Psoas muscle (tissue), 8 donors: ENCODE results near the gene ZNRD2. TPM values are rescaled to one million over a fixed set of nuclear protein-coding genes. Genes with fewer than 3 reads are reported as not detected.

Experiments
- ATAC-seq, 4 donors: fragments of 200-7000 bp; cut with Tn5 transposase; one replicate each; pipeline ENCODE4 v1.9.1; 2020; ENCODE audit warnings: moderate library complexity in 3 of 4, mild to moderate bottlenecking in 2 of 4
- DNase-seq, 2 donors: peaks; one replicate each; pipeline ENCODE4 v3.0.0-alpha.2; 2020
- H3K27ac ChIP-seq: fragments of 200-600 bp; one replicate; pipeline ENCODE4 v1.8.0; 2022
- H3K27me3 ChIP-seq, 3 donors: fragments of 200-600 bp in 1 of 3; one replicate each; pipeline versions ENCODE4 v1.6.1 to v1.8.0; 2013 to 2022; ENCODE audit warnings: low read length in 2 of 3, mild to moderate bottlenecking in 2 of 3, moderate library complexity in 1 of 3; ENCODE audit not compliant: insufficient read depth in 3 of 3
- H3K36me3 ChIP-seq, 2 donors: fragments of 200-600 bp in 1 of 2; one replicate each; pipeline versions ENCODE4 v1.6.1 to v1.8.0; 2013 to 2022; ENCODE audit warnings: low read depth in 1 of 2, mild to moderate bottlenecking in 1 of 2, moderate library complexity in 1 of 2; ENCODE audit not compliant: insufficient read depth in 1 of 2
- H3K4me1 ChIP-seq: fragments of 200-600 bp; one replicate; pipeline ENCODE4 v1.8.0; 2022
- H3K4me3 ChIP-seq: fragments of 200-600 bp; one replicate; pipeline ENCODE4 v1.8.0; 2022; ENCODE audit warnings: mild to moderate bottlenecking
- H3K9me3 ChIP-seq: fragments of 200-600 bp; one replicate; pipeline ENCODE4 v1.8.0; 2022
- WGBS, 3 donors: extraction: QIAGEN DNeasy Blood & Tissue Kit; methylation state at CpG; one replicate each; pipeline versions ENCODE4 v1.1.6 to v1.1.7; 2013; 5-methylcytosine and 5-hydroxymethylcytosine counted together
- intact Hi-C, 2 donors: fragments of 100-400 bp; cut with DNase I; formaldehyde crosslinking; loops; one replicate each; pipeline versions ENCODE4 v1.11.0 to v1.14.2; 2022
- polyA plus RNA-seq, 3 donors: library from polyadenylated mRNA; stranded (reverse); fragments of 200-250 nt; gene quantifications; one replicate each; pipeline ENCODE4 v1.2.3, GENCODE V29; 2013
- total RNA-seq, 4 donors: library from RNA; stranded (reverse); fragmentation: NEBNext Ultra II Directional in 2 of 4; extraction: Animal tissue kit (Norgen Biotek cat#: 25700) in 2 of 4; gene quantifications; one replicate each; pipeline versions ENCODE4 v1.2.1 to v1.2.4, GENCODE V29; 2021 to 2023
- TF ChIP-seq, protein P1 (sequence below): fragments of 200-600 bp; IDR thresholded peaks from one replicate; pipeline ENCODE4 v1.8.0; 2022; ENCODE audit warnings: antibody characterized with exemption
- donor health status: healthy with polysubstance abuse.
- donor health status: DM: no; HTN: no; CAD: no; lungs with moderate emphysema.
- donor health status: Bipolar disorder and iron deficiency.
- donor health status: healthy.
- donor health status: DM: yes; HTN: yes; CAD: no.
- donor health status: DM: no; HTN: no; CAD: no.
- donor health status: DM: no; HTN: no; CAD: no.
- donor health status: DM: yes; HTN: yes; CAD: no.

The ZNRD2 gene
- total and polyA plus RNA-seq, 7 donors, result 31.6 to 118 (median 43.5) TPM

DNA sequence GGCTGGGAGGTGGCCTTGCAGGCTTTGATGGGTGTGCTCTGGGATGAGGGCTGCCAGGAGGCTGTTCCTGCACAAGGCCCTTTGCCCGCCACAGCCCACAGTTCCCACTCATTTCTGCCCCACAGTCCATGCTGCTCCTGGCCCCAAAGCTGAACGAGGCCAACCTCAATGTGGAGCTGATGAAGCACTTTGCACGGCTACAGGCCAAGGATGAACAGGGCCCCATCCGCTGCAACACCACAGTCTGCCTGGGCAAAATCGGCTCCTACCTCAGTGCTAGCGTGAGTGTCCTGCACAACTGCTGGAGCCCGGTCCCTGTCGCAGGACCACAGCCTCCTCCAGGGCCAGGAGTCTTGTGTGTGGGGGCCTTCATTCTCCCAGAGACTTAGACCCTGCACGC, 35.2 kb upstream of the ZNRD2 start:
- H3K27me3 ChIP-seq, result no peaks in the 10 kb centered on the region
- DNase-seq (no peak), ATAC-seq (no peak)
- 80 to 90% (median 82%) methylated on average over 8 to 9 of the region's 9 CpGs for WGBS, 3 donors
- no peak overlapping the region for H3K4me3 ChIP-seq
- intact Hi-C loops, result no loop called here
- no peak overlapping the region for H3K27ac ChIP-seq
- TF ChIP-seq, protein P1, sequence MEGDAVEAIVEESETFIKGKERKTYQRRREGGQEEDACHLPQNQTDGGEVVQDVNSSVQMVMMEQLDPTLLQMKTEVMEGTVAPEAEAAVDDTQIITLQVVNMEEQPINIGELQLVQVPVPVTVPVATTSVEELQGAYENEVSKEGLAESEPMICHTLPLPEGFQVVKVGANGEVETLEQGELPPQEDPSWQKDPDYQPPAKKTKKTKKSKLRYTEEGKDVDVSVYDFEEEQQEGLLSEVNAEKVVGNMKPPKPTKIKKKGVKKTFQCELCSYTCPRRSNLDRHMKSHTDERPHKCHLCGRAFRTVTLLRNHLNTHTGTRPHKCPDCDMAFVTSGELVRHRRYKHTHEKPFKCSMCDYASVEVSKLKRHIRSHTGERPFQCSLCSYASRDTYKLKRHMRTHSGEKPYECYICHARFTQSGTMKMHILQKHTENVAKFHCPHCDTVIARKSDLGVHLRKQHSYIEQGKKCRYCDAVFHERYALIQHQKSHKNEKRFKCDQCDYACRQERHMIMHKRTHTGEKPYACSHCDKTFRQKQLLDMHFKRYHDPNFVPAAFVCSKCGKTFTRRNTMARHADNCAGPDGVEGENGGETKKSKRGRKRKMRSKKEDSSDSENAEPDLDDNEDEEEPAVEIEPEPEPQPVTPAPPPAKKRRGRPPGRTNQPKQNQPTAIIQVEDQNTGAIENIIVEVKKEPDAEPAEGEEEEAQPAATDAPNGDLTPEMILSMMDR, result no peak
- peaks cover 6 to 93% of the 10 kb centered on the region in 2 donors for H3K36me3 ChIP-seq
- H3K9me3 ChIP-seq, result no peaks in the 10 kb centered on the region
- H3K4me1 ChIP-seq, result peaks cover 2% of the 10 kb centered on the region

DNA sequence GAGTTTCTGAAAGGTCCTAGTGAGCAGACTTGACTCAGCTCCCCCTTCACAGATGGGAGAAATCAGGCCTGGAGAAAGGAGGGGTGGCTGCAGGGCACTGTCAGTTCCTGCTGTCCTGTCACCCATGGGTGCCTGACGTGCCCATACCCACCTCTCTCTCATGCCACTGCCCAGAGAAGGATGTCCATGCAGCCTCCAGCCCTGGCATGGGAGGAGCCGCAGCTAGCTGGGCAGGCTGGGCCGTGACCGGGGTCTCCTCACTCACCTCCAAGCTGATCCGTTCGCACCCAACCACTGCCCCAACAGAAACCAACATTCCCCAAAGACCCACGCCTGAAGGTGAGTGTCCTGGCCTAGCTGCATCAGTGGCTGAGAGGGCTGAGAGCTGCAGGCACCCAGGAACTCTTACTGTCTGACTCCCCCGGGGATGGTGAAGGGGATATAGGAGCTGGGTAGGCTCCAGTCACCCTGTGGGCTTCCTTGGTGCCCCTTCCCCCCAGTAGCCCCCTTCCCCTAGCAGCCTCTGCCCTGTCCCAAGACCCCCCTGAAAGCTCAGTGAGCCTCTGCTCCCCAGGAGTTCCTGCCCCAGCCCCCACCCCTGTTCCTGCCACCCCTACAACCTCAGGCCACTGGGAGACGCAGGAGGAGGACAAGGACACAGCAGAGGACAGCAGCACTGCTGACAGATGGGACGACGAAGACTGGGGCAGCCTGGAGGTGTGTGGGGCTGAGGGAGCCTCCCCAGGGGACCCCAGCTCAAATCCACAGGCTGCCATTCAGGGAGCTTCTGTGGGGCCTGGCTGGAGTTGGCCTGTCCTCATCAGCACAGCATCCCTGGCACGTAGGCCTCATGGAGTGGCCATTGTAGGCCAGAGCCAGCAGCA, 33.6 kb upstream of the ZNRD2 start:
- Histone ChIP-seq H3K27me3 (no peaks in the 10 kb centered on the region), H3K4me1 (peaks cover 13% of the 10 kb centered on the region), H3K27ac (no peak overlapping the region), H3K4me3 (no peak overlapping the region), H3K36me3 (peaks cover 3 to 78% of the 10 kb centered on the region in 2 donors), H3K9me3 (no peaks in the 10 kb centered on the region)
- no peak for ATAC-seq
- 73 to 89% (median 79%) methylated on average over 12 of the region's 12 CpGs for WGBS, 3 donors
- DNase-seq, result no peak
- intact Hi-C loops, result no loop called here
- TF ChIP-seq, protein P1, result no peak

DNA sequence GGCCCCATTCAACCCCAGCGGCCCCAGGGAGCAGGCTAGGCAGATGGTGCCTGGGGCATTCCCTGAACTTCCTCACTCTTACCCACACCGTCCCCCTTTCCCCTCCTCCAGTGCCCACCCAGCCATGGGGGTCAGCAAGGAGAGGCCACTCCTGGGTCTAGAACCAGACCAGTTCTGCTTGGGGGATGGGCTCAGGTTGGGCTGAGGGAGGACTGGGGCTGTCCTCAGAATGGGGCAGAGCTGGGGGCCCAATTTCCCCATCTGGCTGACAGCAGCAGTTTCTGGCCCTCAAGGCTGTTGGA, 33.0 kb upstream of the ZNRD2 start:
- H3K4me3 ChIP-seq, result no peak overlapping the region
- ATAC-seq, result no peak
- peaks cover 16% of the 10 kb centered on the region for H3K4me1 ChIP-seq
- peaks cover 0 to 72% of the 10 kb centered on the region in 2 donors for H3K36me3 ChIP-seq
- TF ChIP-seq, protein P1, result no peak
- WGBS, 3 donors, result 64 to 83% (median 81%) methylated on average over 2 of the region's 2 CpGs
- no peak overlapping the region for H3K27ac ChIP-seq
- H3K9me3 ChIP-seq, result no peaks in the 10 kb centered on the region
- H3K27me3 ChIP-seq, result no peaks in the 10 kb centered on the region
- DNase-seq, result no peak
- intact Hi-C loops, result no loop called here

DNA sequence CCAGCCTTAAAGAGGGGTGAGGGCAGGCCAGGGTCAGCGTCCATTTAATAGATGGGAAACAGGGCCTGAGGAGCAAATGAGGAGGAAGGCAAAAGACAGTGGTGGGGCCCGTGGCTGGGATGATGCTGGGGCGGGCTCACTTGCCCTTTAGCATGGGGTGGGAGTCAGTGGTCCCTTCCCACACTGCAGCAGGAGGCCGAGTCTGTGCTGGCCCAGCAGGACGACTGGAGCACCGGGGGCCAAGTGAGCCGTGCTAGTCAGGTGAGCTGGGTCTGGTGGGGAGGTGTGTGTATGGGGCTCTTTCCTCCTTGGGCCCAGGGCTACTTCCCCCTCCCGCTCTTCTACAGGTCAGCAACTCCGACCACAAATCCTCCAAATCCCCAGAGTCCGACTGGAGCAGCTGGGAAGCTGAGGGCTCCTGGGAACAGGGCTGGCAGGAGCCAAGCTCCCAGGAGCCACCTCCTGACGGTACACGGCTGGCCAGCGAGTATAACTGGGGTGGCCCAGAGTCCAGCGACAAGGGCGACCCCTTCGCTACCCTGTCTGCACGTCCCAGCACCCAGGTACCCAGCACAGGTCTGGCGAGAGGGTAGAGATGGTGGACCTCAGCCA, 32.6 kb upstream of the ZNRD2 start:
- intact Hi-C loops, result no loop called here
- H3K27ac ChIP-seq, result no peak overlapping the region

More for the DNA sequence above, 32.6 kb upstream of the ZNRD2 start:
- no peak for DNase-seq
- Histone ChIP-seq H3K36me3 (peaks cover 0 to 70% of the 10 kb centered on the region in 2 donors), H3K27me3 (no peaks in the 10 kb centered on the region), H3K4me1 (peaks cover 16% of the 10 kb centered on the region), H3K9me3 (no peaks in the 10 kb centered on the region), H3K4me3 (no peak overlapping the region)
- no peak for ATAC-seq
- TF ChIP-seq, protein P1, result no peak
- 68 to 78% (median 72%) methylated on average over 18 of the region's 18 CpGs for WGBS, 3 donors
